ENCODE measurements around the gene PFKFB3. TPM values are rescaled to one million over a fixed set of nuclear protein-coding genes. Genes with fewer than 3 reads are reported as not detected.

PFKFB3 gene
- polyA plus RNA-seq, 2 donors, result 26.2 to 42.7 TPM

DNA sequence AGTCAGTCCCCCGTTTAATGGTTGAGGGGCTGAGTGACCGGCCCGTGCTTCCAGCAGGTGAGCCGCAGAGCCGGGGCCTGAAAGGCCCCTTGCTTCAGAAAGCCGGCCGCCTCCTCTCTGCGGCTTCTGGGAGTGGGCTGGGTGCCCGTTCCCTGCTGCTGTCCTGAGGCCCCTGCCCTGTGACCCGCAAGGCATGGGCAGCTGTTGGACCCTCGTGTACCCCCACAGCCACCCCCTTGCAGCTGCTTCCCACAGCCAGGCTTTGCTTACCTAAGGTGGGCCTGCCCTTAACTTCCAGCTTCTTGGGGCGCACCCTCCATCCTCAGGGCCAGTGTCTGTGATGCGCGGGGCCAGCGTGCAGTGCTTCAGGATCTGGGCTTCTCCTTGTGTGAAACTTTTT is 26.6 kb downstream of the PFKFB3 start:
- H3K27me3 ChIP-seq (ENCODE audit: control insufficient read depth in 1 of 2, insufficient read depth in 2 of 2, low read length in 2 of 2), result no peaks in the 10 kb centered on the region
- peaks cover 23 to 76% of the 10 kb centered on the region in 2 donors for H3K36me3 ChIP-seq (ENCODE audit: control insufficient read depth in 2 of 2, insufficient read depth in 2 of 2, low read length in 1 of 2)
- no peak overlapping the region for H3K27ac ChIP-seq (ENCODE audit: low read depth in 2 of 2, low read length in 1 of 2)
- H3K9me3 ChIP-seq (ENCODE audit: control insufficient read depth in 2 of 2, insufficient read depth in 1 of 2, low read depth in 1 of 2, low read length in 1 of 2), result peaks cover 0 to 2% of the 10 kb centered on the region in 2 donors
- no peak overlapping the region for H3K4me3 ChIP-seq (ENCODE audit: low read depth in 1 of 2, low read length in 2 of 2)
- H3K4me1 ChIP-seq (ENCODE audit: control insufficient read depth in 2 of 2, insufficient read depth in 2 of 2, low read length in 1 of 2), result no peaks in the 10 kb centered on the region
- 92 to 93% methylated on average over 15 of the region's 15 CpGs for WGBS, 2 donors

- Histone ChIP-seq H3K9me3 (ENCODE audit: control insufficient read depth in 2 of 2, insufficient read depth in 1 of 2, low read depth in 1 of 2, low read length in 1 of 2) (peaks cover 0 to 2% of the 10 kb centered on the region in 2 donors), H3K27me3 (ENCODE audit: control insufficient read depth in 1 of 2, insufficient read depth in 2 of 2, low read length in 2 of 2) (no peaks in the 10 kb centered on the region), H3K4me1 (ENCODE audit: control insufficient read depth in 2 of 2, insufficient read depth in 2 of 2, low read length in 1 of 2) (no peaks in the 10 kb centered on the region), H3K4me3 (ENCODE audit: low read depth in 1 of 2, low read length in 2 of 2) (no peak overlapping the region), H3K36me3 (ENCODE audit: control insufficient read depth in 2 of 2, insufficient read depth in 2 of 2, low read length in 1 of 2) (peaks cover 23 to 77% of the 10 kb centered on the region in 2 donors), H3K27ac (ENCODE audit: low read depth in 2 of 2, low read length in 1 of 2) (no peak overlapping the region)
- 90 to 91% methylated on average over 13 of the region's 13 CpGs for WGBS, 2 donors
Observed at GRCh38 chr10:6229746-6230145, 27.0 kb downstream of the PFKFB3 start.

GRCh38 chr10:6230315-6230714 is 27.6 kb downstream of the PFKFB3 start:
- Histone ChIP-seq H3K4me3 (ENCODE audit: low read depth in 1 of 2, low read length in 2 of 2) (no peak overlapping the region), H3K27me3 (ENCODE audit: control insufficient read depth in 1 of 2, insufficient read depth in 2 of 2, low read length in 2 of 2) (no peaks in the 10 kb centered on the region), H3K9me3 (ENCODE audit: control insufficient read depth in 2 of 2, insufficient read depth in 1 of 2, low read depth in 1 of 2, low read length in 1 of 2) (peaks cover 0 to 2% of the 10 kb centered on the region in 2 donors), H3K36me3 (ENCODE audit: control insufficient read depth in 2 of 2, insufficient read depth in 2 of 2, low read length in 1 of 2) (peaks cover 25 to 72% of the 10 kb centered on the region in 2 donors), H3K27ac (ENCODE audit: low read depth in 2 of 2, low read length in 1 of 2) (no peak overlapping the region), H3K4me1 (ENCODE audit: control insufficient read depth in 2 of 2, insufficient read depth in 2 of 2, low read length in 1 of 2) (no peaks in the 10 kb centered on the region)
- 95 to 98% methylated on average over 2 of the region's 2 CpGs for WGBS, 2 donors

- H3K4me3 ChIP-seq (ENCODE audit: low read depth in 1 of 2, low read length in 2 of 2), result no peak overlapping the region
- H3K36me3 ChIP-seq (ENCODE audit: control insufficient read depth in 2 of 2, insufficient read depth in 2 of 2, low read length in 1 of 2), result peaks cover 25 to 67% of the 10 kb centered on the region in 2 donors
- H3K9me3 ChIP-seq (ENCODE audit: control insufficient read depth in 2 of 2, insufficient read depth in 1 of 2, low read depth in 1 of 2, low read length in 1 of 2), result peaks cover 0 to 2% of the 10 kb centered on the region in 2 donors
- no peaks in the 10 kb centered on the region for H3K4me1 ChIP-seq (ENCODE audit: control insufficient read depth in 2 of 2, insufficient read depth in 2 of 2, low read length in 1 of 2)
- 92 to 98% methylated on average over 12 of the region's 12 CpGs for WGBS, 2 donors
- H3K27me3 ChIP-seq (ENCODE audit: control insufficient read depth in 1 of 2, insufficient read depth in 2 of 2, low read length in 2 of 2), result no peaks in the 10 kb centered on the region
- no peak overlapping the region for H3K27ac ChIP-seq (ENCODE audit: low read depth in 2 of 2, low read length in 1 of 2)
Observed at GRCh38 chr10:6231146-6231545, 28.4 kb downstream of the PFKFB3 start.

GRCh38 chr10:6231730-6232129 is 29.0 kb downstream of the PFKFB3 start:
- no peak overlapping the region for H3K4me3 ChIP-seq (ENCODE audit: low read depth in 1 of 2, low read length in 2 of 2)

GRCh38 chr10:6232225-6232807 is 29.6 kb downstream of the PFKFB3 start:
- 90 to 94% methylated on average over 15 of the region's 15 CpGs for WGBS, 2 donors
- Histone ChIP-seq H3K4me3 (ENCODE audit: low read depth in 1 of 2, low read length in 2 of 2) (no peak overlapping the region), H3K27ac (ENCODE audit: low read depth in 2 of 2, low read length in 1 of 2) (no peak overlapping the region), H3K4me1 (ENCODE audit: control insufficient read depth in 2 of 2, insufficient read depth in 2 of 2, low read length in 1 of 2) (no peaks in the 10 kb centered on the region), H3K36me3 (ENCODE audit: control insufficient read depth in 2 of 2, insufficient read depth in 2 of 2, low read length in 1 of 2) (peaks cover 22 to 68% of the 10 kb centered on the region in 2 donors), H3K9me3 (ENCODE audit: control insufficient read depth in 2 of 2, insufficient read depth in 1 of 2, low read depth in 1 of 2, low read length in 1 of 2) (no peaks in the 10 kb centered on the region), H3K27me3 (ENCODE audit: control insufficient read depth in 1 of 2, insufficient read depth in 2 of 2, low read length in 2 of 2) (no peaks in the 10 kb centered on the region)

More at GRCh38 chr10:6231730-6232129, 29.0 kb downstream of the PFKFB3 start:
- no peaks in the 10 kb centered on the region for H3K9me3 ChIP-seq (ENCODE audit: control insufficient read depth in 2 of 2, insufficient read depth in 1 of 2, low read depth in 1 of 2, low read length in 1 of 2)
- H3K36me3 ChIP-seq (ENCODE audit: control insufficient read depth in 2 of 2, insufficient read depth in 2 of 2, low read length in 1 of 2), result peaks cover 25 to 68% of the 10 kb centered on the region in 2 donors
- 85 to 88% methylated on average over 13 of the region's 13 CpGs for WGBS, 2 donors
- H3K27me3 ChIP-seq (ENCODE audit: control insufficient read depth in 1 of 2, insufficient read depth in 2 of 2, low read length in 2 of 2), result no peaks in the 10 kb centered on the region
- H3K27ac ChIP-seq (ENCODE audit: low read depth in 2 of 2, low read length in 1 of 2), result no peak overlapping the region
- H3K4me1 ChIP-seq (ENCODE audit: control insufficient read depth in 2 of 2, insufficient read depth in 2 of 2, low read length in 1 of 2), result no peaks in the 10 kb centered on the region

- Histone ChIP-seq H3K27me3 (ENCODE audit: control insufficient read depth in 1 of 2, insufficient read depth in 2 of 2, low read length in 2 of 2) (no peaks in the 10 kb centered on the region), H3K27ac (ENCODE audit: low read depth in 2 of 2, low read length in 1 of 2) (no peak overlapping the region), H3K4me3 (ENCODE audit: low read depth in 1 of 2, low read length in 2 of 2) (no peak overlapping the region), H3K4me1 (ENCODE audit: control insufficient read depth in 2 of 2, insufficient read depth in 2 of 2, low read length in 1 of 2) (no peaks in the 10 kb centered on the region), H3K9me3 (ENCODE audit: control insufficient read depth in 2 of 2, insufficient read depth in 1 of 2, low read depth in 1 of 2, low read length in 1 of 2) (no peaks in the 10 kb centered on the region), H3K36me3 (ENCODE audit: control insufficient read depth in 2 of 2, insufficient read depth in 2 of 2, low read length in 1 of 2) (peaks cover 14 to 61% of the 10 kb centered on the region in 2 donors)
- 83 to 88% methylated on average over 28 of the region's 28 CpGs for WGBS, 2 donors
Observed at GRCh38 chr10:6232846-6233724, 30.4 kb downstream of the PFKFB3 start.

- Histone ChIP-seq H3K36me3 (ENCODE audit: control insufficient read depth in 2 of 2, insufficient read depth in 2 of 2, low read length in 1 of 2) (peaks cover 14 to 59% of the 10 kb centered on the region in 2 donors), H3K27me3 (ENCODE audit: control insufficient read depth in 1 of 2, insufficient read depth in 2 of 2, low read length in 2 of 2) (no peaks in the 10 kb centered on the region), H3K4me1 (ENCODE audit: control insufficient read depth in 2 of 2, insufficient read depth in 2 of 2, low read length in 1 of 2) (no peaks in the 10 kb centered on the region), H3K27ac (ENCODE audit: low read depth in 2 of 2, low read length in 1 of 2) (no peak overlapping the region), H3K4me3 (ENCODE audit: low read depth in 1 of 2, low read length in 2 of 2) (no peak overlapping the region), H3K9me3 (ENCODE audit: control insufficient read depth in 2 of 2, insufficient read depth in 1 of 2, low read depth in 1 of 2, low read length in 1 of 2) (no peaks in the 10 kb centered on the region)
- WGBS, 2 donors, result 83 to 89% methylated on average over 11 of the region's 11 CpGs
Observed at GRCh38 chr10:6233725-6234277, 31.1 kb downstream of the PFKFB3 start.

DNA sequence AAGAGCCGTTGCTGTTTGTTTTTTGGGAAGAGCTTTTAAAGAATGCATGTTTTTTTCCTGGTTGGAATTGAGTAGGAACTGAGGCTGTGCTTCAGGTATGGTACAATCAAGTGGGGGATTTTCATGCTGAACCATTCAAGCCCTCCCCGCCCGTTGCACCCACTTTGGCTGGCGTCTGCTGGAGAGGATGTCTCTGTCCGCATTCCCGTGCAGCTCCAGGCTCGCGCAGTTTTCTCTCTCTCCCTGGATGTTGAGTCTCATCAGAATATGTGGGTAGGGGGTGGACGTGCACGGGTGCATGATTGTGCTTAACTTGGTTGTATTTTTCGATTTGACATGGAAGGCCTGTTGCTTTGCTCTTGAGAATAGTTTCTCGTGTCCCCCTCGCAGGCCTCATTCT is 31.6 kb downstream of the PFKFB3 start:
- H3K9me3 ChIP-seq (ENCODE audit: control insufficient read depth in 2 of 2, insufficient read depth in 1 of 2, low read depth in 1 of 2, low read length in 1 of 2), result no peaks in the 10 kb centered on the region
- H3K4me3 ChIP-seq (ENCODE audit: low read depth in 1 of 2, low read length in 2 of 2), result no peak overlapping the region
- no peaks in the 10 kb centered on the region for H3K4me1 ChIP-seq (ENCODE audit: control insufficient read depth in 2 of 2, insufficient read depth in 2 of 2, low read length in 1 of 2)
- no peak overlapping the region for H3K27ac ChIP-seq (ENCODE audit: low read depth in 2 of 2, low read length in 1 of 2)
- no peaks in the 10 kb centered on the region for H3K27me3 ChIP-seq (ENCODE audit: control insufficient read depth in 1 of 2, insufficient read depth in 2 of 2, low read length in 2 of 2)
- H3K36me3 ChIP-seq (ENCODE audit: control insufficient read depth in 2 of 2, insufficient read depth in 2 of 2, low read length in 1 of 2), result peaks cover 11 to 54% of the 10 kb centered on the region in 2 donors
- WGBS, 2 donors, result 87 to 89% methylated on average over 13 of the region's 13 CpGs

Data from esophagus (tissue), 2 donors.